Embryonic facial prominence (tissue), 1 donor: ENCODE results near the gene NBAS.
"Not testable (repeated sequence)": the region's sequence is repeated elsewhere in the genome, so short reads cannot be mapped to it uniquely, and the experiment has no call there.

Experiments used
- DNase-seq: peaks from one replicate; pipeline ENCODE4 v3.0.0-alpha.2; 2016; ENCODE audit errors: extremely low spot score

The NBAS gene

DNA sequence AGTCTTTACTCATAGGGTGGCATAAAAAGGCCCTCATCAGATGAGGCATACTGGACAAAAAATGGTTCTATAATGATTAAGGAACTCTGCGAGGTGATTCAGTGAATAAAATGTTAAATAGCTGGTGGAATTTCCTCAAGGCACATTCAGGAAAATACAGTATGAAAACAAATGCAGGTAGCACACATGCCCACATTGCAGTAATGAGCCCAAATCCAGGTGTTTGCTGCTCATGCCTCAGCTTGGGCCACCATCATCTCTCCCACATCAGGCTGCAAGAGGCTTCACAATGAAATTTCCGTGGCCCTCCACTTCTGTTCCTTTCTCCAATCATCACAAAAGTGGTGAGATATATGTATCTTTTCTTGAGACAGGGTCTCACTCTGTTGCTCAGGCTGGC, 298.3 kb downstream of the NBAS start:
- no peak for DNase-seq

GRCh38 chr2:15260835-15261234, 300.3 kb downstream of the NBAS start:
- no peak for DNase-seq

DNA sequence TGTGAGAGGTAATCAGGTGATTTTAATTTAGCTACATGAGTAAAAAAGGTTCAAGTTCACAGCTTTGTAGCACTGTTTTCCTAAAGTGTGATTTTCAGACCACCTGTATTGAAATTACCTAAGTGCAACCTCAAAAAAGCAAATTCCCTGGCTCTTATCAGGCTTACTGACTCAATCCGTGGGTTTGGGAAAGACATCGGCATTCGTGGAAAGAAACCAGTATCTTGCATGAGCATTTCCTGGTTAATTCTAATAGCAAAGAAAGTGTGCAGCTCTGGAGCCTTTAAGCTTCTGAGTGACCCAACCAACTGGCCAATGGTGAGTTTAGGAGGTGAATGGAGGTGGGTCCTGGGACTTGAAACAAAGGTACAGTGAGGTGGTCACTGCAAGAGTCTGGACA, 300.9 kb downstream of the NBAS start:
- DNase-seq: no peak

DNA sequence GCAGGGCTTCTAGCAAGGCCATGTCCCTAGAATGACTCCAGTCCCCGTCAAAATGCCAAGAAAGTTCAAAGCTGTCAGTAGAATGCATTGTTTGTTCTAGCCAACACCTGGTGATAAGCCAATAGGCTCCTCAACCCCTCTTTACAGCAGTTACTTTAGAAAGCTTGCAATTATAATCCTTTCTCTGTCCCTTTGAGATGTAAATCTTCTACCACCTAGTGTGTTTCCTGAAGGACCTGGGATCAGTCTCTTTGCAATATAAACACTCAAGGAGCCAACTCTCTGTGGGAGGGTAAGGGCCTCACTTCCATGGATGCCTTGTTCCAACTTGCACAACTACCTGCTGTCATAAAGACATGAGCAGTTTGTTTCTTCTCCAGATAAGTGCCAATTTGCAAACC, 301.8 kb downstream of the NBAS start:
- DNase-seq: no peak

- DNase-seq: not testable (repeated sequence)
These were observed 302.7 kb downstream of the NBAS start for GRCh38 chr2:15258385-15258784.

DNA sequence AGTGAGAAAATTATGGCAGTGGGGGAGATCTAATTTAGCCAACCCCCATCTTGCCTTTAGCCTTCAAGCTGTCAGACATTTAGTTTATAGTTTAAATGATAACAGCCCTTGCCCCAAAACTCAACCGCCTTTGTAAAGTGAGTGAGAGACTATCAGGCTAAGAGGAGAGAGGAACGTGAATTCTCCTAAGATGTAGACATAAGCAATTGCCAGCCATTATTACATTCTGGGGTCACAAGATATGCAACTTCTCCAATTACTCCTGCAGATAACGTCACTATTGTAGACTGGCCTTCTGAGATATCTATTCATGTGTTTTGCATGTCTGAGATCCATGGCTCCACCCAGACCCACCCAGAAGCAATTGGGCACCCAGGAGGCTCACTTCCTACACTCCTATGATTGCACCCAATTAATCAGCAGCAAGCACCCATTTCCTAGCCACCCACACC, 307.3 kb downstream of the NBAS start:
- DNase-seq: no peak

DNA sequence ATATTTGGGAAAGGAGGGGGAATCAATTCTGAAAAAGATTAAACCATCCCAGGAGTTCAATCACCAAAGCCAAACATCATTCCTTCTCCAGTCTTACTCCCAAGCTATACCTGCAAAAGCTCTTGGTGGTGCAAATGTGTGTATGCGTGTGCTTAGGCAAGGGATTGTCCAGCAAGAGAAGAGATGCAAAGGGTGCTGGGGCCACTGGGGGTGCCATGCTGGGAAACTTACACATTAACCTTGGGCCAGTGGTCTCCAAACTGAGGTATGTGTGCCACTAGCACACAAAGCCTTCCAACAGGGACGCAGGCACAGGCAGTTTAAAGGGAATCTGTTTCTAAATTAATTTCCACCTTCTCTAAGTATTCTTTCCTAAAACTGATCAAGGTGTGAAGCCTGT, 307.9 kb downstream of the NBAS start:
- no peak for DNase-seq

DNA sequence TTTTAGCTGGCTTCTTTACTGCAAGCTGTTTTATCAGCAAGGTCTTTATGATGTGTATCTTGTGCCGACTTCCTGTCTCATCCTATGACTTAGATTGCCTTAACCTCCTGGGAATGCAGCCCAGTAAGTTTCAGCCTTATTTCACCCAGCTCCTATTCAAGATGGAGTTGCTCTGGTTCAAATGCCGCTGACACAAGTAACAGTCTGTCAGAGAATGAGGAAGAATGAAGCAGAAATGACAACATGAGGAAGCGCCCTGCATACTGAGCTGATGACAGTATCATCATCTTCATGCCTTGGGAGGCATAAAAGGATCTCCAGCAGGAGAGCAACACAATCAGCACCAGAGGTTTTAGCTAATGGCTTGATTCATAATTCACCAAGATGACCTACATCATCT, 309.4 kb downstream of the NBAS start:
- DNase-seq: no peak

GRCh38 chr2:15250946-15251345, 310.2 kb downstream of the NBAS start:
- not testable (repeated sequence) for DNase-seq

DNA sequence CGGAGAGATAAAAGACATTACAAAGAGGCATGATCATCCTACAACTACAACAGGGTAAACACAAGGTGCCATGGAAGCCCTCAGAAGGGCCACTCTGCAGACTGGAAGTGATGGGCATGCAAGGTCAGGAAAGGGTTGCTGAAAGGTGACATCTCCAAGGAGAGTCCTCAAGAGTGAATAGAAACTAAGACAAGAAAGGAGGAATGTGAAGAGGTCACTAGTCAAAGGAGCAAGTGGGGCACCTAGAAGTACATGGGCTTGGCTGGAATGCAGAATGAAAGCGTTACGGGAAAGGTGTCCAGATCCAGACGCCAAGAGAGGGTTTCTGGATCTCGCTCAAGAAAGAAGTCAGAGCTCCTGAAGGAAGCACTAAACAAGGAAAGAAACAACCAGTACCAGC, 314.3 kb downstream of the NBAS start:
- DNase-seq: no peak

DNA sequence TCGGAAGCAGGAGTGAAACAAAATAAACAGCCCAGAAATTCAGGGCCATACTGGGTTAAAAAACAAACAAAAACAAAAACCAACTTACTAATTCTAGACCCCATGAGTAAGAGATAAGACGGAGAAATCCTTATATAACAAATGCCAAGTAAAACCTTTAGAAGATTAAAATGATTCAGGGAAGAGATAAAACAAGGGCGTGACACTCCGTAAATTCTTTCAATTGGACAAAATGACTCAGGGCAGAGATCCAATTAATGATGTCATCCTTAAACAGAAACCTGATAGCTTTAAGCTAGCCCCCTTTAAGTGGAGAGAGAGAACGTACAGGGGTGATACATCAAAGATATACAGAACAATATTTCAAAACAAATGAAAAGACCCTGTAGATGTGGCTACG, 317.4 kb downstream of the NBAS start:
- DNase-seq: no peak

DNA sequence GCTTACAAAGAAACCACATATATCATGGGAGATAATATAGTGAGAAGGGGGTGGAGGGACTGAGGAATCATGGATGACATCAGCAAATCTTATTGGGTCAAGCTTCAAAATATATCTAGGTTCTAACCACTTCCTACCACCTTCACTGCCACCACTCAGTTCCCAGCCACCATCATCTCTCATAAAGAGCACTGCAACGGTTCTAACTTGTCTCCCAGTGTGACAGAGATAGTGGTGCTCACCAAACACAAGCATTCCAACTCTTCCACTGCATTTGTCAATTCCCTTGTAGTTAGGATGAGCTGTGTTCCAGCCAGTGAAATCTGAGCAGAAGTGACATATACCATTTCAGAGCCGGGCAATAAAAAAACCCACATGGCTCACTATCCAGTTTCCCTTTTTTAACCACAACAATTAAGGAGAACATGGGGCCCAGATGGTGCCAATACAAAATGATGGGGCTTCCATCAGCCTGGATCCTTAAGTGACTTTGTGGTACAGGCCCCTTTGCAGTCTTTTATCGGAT, 318.1 kb downstream of the NBAS start:
- DNase-seq: no peak

DNA sequence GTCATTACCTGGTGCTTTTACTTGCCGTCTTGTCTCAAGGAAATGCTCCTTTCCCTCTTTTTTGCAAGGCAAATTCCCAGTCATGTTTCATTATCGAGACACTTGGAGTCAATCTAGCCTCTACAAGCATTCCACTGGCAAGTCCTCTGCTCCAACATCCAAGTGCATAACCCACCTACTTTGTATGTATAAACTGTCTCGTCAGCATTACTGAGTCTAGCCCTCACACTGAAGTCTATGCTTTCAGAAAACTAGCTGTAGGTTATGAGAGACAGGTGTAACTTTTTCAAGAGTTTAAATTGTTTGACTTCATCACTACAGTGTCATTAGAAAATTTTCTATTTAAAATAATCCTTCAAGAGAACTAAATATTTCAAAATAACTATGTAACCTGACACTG, 319.2 kb downstream of the NBAS start:
- DNase-seq: no peak

- no peak for DNase-seq
These were observed 319.9 kb downstream of the NBAS start for GRCh38 chr2:15241201-15241600.

DNA sequence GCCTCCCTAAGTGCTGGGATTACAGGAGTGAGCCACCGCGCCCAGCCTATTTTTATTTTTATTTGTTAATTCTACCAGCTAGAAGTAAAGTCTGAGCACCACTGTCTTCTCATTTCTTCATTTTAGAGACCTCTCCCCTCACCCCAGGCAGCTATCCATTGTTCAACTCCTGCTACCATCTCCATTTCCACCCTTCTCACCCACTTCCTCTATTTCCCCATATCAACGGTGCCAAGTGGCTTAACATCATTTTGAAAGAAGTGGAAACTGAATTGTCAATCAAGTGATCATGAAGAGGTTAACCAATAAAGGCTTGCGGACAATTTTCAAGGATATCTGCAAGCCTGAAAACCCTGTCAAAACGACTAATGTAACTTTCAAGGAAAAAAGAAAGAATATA, 323.1 kb downstream of the NBAS start:
- no peak for DNase-seq

DNA sequence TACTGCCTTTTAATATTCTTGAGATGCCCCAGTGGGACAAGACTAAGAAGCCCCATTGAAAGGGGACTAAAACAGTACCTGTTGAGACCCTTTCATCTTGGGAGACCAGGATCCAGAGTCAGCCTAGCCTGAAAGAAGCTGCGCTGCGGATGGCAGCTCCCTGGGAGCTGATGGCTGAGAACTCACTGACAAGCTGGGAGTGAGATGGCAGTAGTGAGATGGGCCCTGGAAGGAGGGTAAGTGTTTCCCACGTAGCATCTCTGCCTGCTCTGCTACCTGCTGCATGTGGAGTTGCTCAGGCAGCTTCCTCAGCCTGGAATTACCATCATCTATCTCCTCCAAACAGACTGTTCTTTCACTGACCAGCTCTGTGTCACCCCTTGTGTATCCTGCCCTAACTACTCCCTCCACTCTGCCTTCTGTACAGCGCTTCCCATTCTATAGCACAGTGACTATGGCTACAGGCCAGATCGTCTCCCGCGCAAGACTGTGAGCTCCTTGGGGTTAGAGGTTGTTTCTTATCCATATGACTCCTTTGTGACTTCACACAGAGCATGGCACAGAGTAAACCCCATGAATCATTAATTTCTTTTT, 330.4 kb downstream of the NBAS start:
- DNase-seq: no peak

DNA sequence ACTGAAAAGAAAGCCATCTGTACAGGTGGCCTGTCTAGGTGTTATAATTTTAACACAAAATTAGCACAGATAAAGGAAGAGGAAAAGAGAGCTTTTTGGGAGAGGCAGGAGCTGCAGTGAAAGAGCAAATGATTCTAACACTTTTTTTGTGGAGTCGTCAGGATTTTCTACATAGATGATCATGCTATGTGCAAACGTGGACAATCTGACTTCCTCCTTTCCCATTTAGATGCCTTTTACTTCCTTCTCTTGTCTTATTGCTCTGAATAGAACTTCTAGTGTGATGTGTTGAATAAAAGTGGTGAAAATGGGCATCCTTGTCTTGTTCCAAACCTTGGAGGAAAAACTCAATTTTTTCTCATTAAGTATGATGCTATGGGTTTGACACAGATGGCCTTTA, 334.5 kb downstream of the NBAS start:
- DNase-seq: no peak

GRCh38 chr2:15225131-15225530, 336.0 kb downstream of the NBAS start:
- DNase-seq: no peak

DNA sequence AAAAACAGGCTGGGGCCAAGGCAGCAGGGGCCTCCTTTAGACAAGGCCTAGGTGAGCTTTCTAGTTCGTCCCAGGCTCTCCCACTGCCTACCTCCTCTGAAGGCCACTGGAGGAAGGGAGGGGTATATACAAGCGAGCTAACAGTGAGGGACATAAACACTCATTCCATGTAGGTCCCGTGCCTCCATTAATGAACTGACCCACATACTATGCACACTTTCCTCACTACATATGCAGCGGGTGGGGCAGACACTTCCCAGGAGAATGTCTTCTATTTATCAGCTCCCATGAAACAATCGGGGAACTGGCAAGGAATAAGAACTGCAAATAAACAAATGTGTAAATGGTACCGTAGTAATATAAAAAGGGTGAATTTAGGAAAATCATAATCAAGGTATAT, 336.5 kb downstream of the NBAS start:
- DNase-seq: no peak

- no peak for DNase-seq
These were observed 337.2 kb downstream of the NBAS start for GRCh38 chr2:15223887-15224286.

DNA sequence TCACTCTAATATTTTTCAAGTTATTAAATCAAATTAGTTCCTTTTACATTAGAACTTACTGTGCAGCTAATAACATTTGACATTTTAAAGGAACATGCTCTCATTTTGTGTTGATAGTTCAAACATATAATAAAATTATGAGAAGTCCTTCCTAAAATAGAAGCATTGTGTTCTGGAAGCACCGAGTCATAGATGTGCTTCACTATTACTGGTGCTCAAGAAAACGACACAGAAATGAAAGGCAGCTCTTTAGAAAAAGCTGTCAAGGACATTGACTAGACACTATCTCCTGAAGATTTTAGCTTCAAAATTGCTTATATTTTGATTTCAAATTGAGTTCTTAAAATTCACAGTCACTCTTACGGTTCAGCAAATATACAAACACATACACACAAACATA, 338.3 kb downstream of the NBAS start:
- DNase-seq: no peak

DNA sequence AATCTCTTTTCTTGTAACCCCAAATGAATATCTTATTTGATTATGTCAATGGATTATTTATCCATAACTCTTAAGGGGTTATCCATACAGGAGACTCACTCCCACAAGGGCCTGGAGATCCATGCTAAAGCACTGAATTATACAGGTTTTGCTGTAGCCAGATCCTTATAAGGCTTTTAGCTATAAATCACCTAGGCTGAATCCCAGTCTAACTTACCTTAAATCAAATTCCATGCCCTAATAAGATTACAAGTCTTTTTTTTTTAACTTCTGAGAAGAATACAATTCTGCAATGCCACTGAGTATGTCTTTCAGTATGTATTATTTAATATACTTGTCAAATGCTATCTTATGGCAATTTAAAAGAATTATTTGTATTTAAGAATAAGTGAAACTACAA, 340.5 kb downstream of the NBAS start:
- DNase-seq: no peak

- no peak for DNase-seq
These were observed 342.6 kb downstream of the NBAS start for GRCh38 chr2:15218423-15219086.

DNA sequence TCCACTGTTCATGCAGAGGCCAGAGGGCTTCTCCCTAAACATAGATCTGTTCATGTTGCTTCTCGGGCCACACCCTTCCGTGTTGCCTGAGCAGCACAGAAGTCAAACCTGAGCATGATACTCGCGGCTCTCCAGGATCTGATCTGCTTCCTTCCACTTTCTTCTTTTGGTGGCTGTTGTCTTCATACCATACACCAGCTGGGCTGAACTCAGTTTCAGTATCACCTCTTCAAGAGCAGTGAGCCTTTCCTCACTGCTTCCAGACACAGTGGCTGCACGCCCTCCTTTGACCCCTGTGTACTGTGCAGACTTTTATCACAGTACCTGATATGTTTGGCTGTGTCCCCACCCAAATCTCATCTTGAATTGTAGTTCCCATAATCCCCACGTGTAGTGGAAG, 348.9 kb downstream of the NBAS start:
- DNase-seq: no peak
